ENCODE data around the gene RAB35. TPM values are rescaled to one million over a fixed set of nuclear protein-coding genes. Genes with fewer than 3 reads are reported as not detected.

Gene RAB35
- total RNA-seq, 1 experiment from 2014 or later = 42.8 TPM

GRCh38 chr12:120102189-120103043 lies 14.1 kb downstream of the RAB35 start:
- H3K27me3 ChIP-seq (ENCODE audit: control insufficient read depth, insufficient read depth, low read length) = no peaks in the 10 kb centered on the region
- H3K36me3 ChIP-seq (replicated peaks; ENCODE audit: control insufficient read depth, insufficient read depth, low read length) = peaks cover 7% of the 10 kb centered on the region
- DNase-seq = peak; percentile 67
- no peak overlapping the region for H3K4me3 ChIP-seq (ENCODE audit: insufficient read depth, low read depth, low read length)

- Histone ChIP-seq H3K27me3 (ENCODE audit: control insufficient read depth, insufficient read depth, low read length) (no peaks in the 10 kb centered on the region), H3K4me3 (ENCODE audit: insufficient read depth, low read depth, low read length) (no peak overlapping the region), H3K36me3 (replicated peaks; ENCODE audit: control insufficient read depth, insufficient read depth, low read length) (peaks cover 9% of the 10 kb centered on the region)
- DNase-seq = peak; percentile 62
Measured at GRCh38 chr12:120101617-120102016, 14.9 kb downstream of the RAB35 start.

DNA sequence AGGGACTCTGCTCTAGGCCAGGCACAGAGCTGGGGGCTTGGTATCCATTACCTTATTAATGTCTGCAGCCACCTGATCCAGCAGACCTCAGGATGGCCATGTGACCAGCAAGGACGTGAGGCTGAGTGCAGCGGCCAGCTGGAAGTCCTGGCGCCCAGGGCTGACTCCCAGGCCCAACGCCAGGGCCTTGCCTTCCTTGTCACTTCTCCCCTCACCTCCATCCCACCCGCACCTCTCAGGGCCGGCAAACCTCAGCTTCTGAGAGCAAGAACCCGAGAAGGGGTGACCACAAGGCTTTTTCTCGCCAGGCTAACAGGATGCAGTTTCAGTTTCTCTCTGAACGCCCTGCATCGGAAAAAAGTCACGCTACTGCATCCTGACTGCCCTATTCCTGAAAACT lies 15.4 kb downstream of the RAB35 start:
- Histone ChIP-seq H3K4me3 (ENCODE audit: insufficient read depth, low read depth, low read length) (no peak overlapping the region), H3K27me3 (ENCODE audit: control insufficient read depth, insufficient read depth, low read length) (no peaks in the 10 kb centered on the region), H3K36me3 (replicated peaks; ENCODE audit: control insufficient read depth, insufficient read depth, low read length) (peaks cover 9% of the 10 kb centered on the region)
- DNase-seq = peak; percentile 45

- Histone ChIP-seq H3K27me3 (ENCODE audit: control insufficient read depth, insufficient read depth, low read length) (no peaks in the 10 kb centered on the region), H3K36me3 (replicated peaks; ENCODE audit: control insufficient read depth, insufficient read depth, low read length) (peaks cover 9% of the 10 kb centered on the region), H3K4me3 (ENCODE audit: insufficient read depth, low read depth, low read length) (no peak overlapping the region)
- DNase-seq = peak; percentile 41
Measured at GRCh38 chr12:120100630-120101029, 15.9 kb downstream of the RAB35 start.

DNA sequence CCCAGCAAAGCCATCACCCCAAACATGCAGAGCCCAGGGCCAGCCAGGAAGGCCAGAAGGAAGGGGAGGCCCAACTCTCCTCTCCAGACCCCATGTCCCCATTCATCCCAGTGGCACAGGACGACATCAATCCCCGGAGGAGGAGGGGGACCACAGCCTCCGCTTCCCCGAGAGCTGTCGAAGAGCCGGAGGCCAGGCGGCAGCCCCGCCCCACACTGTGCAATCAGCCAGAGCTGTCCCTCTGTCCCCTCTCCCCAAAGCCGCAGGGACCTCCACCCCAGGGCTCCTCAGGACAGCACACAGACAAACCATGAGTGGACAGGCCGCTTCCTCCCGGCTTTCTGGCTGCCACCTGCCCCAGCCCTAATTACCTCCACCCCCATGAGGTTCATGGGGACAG lies 16.8 kb downstream of the RAB35 start:
- H3K36me3 ChIP-seq (replicated peaks; ENCODE audit: control insufficient read depth, insufficient read depth, low read length) = peaks cover 9% of the 10 kb centered on the region
- no peaks in the 10 kb centered on the region for H3K27me3 ChIP-seq (ENCODE audit: control insufficient read depth, insufficient read depth, low read length)
- DNase-seq = peak; percentile 39
- H3K4me3 ChIP-seq (ENCODE audit: insufficient read depth, low read depth, low read length) = no peak overlapping the region

DNA sequence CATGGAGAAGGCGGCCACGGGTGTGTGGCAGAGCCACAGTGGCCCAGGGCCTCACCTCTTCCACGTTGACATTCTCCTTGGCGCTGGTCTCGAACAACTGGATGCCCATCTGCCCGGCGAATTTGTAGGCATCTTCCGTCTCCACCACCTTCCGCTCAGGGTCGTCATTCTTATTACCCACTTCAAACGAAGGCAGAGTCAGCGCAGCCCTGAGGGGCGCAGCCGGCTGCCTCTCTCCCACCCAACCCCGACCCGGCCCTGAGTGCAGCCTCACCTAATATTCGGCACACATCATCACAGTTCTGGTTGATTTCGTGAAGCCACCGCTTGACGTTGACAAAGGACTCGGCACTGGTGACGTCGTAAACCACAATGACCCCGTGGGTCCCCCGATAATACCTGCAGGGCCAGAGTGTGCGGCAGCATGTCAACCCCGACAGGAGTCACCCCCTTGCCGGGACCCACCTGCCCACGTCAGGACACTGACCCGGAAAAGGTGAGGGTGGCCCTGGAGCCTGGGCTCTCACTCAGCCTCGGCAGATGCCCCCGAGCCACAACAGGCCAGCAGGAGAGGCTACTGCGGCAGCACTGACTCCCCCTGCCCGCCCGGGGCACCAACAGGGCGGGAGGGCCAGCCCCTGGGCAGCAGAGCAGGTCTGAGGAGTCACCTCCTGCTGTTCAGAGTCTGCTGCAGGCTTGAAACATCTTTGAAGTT lies 17.6 kb downstream of the RAB35 start:
- H3K4me3 ChIP-seq (ENCODE audit: insufficient read depth, low read depth, low read length) = no peak overlapping the region
- no peaks in the 10 kb centered on the region for H3K27me3 ChIP-seq (ENCODE audit: control insufficient read depth, insufficient read depth, low read length)
- peaks cover 9% of the 10 kb centered on the region for H3K36me3 ChIP-seq (replicated peaks; ENCODE audit: control insufficient read depth, insufficient read depth, low read length)
- DNase-seq = peak; percentile 41

GRCh38 chr12:120096671-120097202 lies 19.8 kb downstream of the RAB35 start:
- H3K36me3 ChIP-seq (replicated peaks; ENCODE audit: control insufficient read depth, insufficient read depth, low read length) = peaks cover 8% of the 10 kb centered on the region
- no peaks in the 10 kb centered on the region for H3K27me3 ChIP-seq (ENCODE audit: control insufficient read depth, insufficient read depth, low read length)
- DNase-seq = peak; percentile 42
- no peak overlapping the region for H3K4me3 ChIP-seq (ENCODE audit: insufficient read depth, low read depth, low read length)

DNA sequence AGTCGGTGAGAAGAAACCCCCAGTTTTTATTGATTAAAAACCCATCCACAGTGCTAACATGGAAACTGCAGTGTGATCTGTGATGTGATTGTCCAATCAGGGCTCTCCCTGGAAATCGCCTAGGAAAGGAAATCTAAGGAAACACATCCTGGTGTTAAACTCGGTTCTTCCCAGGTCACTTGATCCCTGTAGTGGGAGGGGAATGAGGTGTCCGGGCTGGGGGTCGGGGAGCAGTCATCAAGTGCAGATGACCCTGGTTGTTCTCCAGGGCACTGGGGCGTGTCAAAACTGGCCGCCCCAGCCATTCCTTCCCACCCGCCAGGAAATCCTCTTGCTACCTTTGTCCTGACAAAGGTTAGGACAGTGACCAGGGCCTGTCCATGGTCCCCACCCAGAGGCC lies 20.8 kb downstream of the RAB35 start:
- DNase-seq = peak; percentile 68
- Histone ChIP-seq H3K27me3 (ENCODE audit: control insufficient read depth, insufficient read depth, low read length) (no peaks in the 10 kb centered on the region), H3K4me3 (ENCODE audit: insufficient read depth, low read depth, low read length) (no peak overlapping the region), H3K36me3 (replicated peaks; ENCODE audit: control insufficient read depth, insufficient read depth, low read length) (peaks cover 8% of the 10 kb centered on the region)

DNA sequence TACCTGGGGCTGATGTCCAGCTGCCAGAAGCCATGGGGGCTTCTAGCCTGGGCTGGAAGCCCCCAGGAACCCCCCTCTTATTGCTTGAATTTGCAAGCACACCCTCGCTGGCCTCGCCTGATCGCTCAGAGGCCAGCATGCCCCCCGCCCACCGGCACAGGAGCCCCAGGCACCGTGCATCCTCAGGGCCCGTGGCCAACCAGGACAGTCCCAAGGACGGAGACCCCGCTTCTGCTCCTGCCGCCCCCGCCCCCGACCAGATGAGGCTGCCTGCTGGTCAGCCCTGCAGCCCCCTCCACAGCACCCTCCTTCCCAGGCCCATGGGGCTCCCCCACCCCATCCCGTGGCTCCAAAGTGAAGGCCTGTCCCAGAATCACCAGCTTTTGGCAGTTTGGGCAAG lies 21.2 kb downstream of the RAB35 start:
- Histone ChIP-seq H3K36me3 (replicated peaks; ENCODE audit: control insufficient read depth, insufficient read depth, low read length) (peaks cover 8% of the 10 kb centered on the region), H3K4me3 (ENCODE audit: insufficient read depth, low read depth, low read length) (no peak overlapping the region), H3K27me3 (ENCODE audit: control insufficient read depth, insufficient read depth, low read length) (no peaks in the 10 kb centered on the region)
- peak; percentile 70 for DNase-seq

- H3K4me3 ChIP-seq (ENCODE audit: insufficient read depth, low read depth, low read length) = no peak overlapping the region
- peaks cover 10% of the 10 kb centered on the region for H3K36me3 ChIP-seq (replicated peaks; ENCODE audit: control insufficient read depth, insufficient read depth, low read length)
- peak; percentile 86 for DNase-seq
- no peaks in the 10 kb centered on the region for H3K27me3 ChIP-seq (ENCODE audit: control insufficient read depth, insufficient read depth, low read length)
Measured at GRCh38 chr12:120094485-120094884, 22.1 kb downstream of the RAB35 start.

GRCh38 chr12:120093592-120094355 lies 22.8 kb downstream of the RAB35 start:
- Histone ChIP-seq H3K4me3 (ENCODE audit: insufficient read depth, low read depth, low read length) (no peak overlapping the region), H3K36me3 (replicated peaks; ENCODE audit: control insufficient read depth, insufficient read depth, low read length) (peaks cover 10% of the 10 kb centered on the region), H3K27me3 (ENCODE audit: control insufficient read depth, insufficient read depth, low read length) (no peaks in the 10 kb centered on the region)
- DNase-seq = peak; percentile 98

- Histone ChIP-seq H3K4me3 (ENCODE audit: insufficient read depth, low read depth, low read length) (no peak overlapping the region), H3K36me3 (replicated peaks; ENCODE audit: control insufficient read depth, insufficient read depth, low read length) (peaks cover 6% of the 10 kb centered on the region), H3K27me3 (ENCODE audit: control insufficient read depth, insufficient read depth, low read length) (no peaks in the 10 kb centered on the region)
- DNase-seq = no peak
Measured at GRCh38 chr12:120093336-120093591, 23.3 kb downstream of the RAB35 start.

DNA sequence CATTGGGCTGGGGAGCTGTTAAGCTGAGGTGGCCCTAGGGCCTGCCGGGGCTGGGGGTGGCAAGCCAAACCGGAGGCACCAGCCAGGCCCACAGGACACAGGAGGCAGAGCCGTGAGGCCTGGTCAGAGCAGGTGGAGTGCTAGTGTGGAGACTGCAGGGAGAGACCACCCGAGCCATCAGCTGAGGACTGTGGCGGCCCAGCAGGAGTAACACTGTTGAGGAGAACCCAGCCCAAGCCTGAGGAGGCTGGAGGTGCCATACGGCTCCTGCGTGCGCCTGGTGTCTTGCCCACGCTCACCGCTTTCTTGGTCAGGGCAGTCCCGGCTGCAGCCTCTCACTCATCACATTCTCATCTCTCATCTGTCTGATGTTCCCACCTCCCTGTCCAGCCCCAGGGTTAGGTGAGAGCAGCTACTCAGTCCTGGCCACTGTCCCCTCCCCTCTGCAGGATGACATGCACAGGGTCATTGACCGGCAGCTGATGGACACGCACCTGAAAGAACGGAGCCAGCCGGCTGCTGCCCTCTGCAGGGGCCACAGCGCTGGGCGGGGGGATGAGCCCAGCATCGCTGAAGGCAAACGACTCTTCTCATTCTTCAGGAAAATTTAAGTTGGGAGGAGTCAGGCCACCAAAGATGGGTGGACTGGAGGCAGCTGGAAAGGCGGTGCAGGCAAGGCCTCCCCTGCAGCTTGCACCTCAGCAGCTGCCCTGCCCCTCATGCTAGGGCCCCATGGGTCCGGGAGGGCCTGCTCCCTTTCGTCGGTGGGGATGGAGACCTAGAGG lies 23.8 kb downstream of the RAB35 start:
- Histone ChIP-seq H3K4me3 (ENCODE audit: insufficient read depth, low read depth, low read length) (no peak overlapping the region), H3K36me3 (replicated peaks; ENCODE audit: control insufficient read depth, insufficient read depth, low read length) (peaks cover 5% of the 10 kb centered on the region), H3K27me3 (ENCODE audit: control insufficient read depth, insufficient read depth, low read length) (no peaks in the 10 kb centered on the region)
- DNase-seq = peak; percentile 74
